Central memory CD8-positive, alpha-beta T cell (primary cell): ENCODE measurements around the gene DNAH11.
A peak's percentile ranks its signal among the peaks of the same experiment; 100 is the strongest.

Experiments used
- ATAC-seq: fragments of 150-1000 bp; cut with Tn5 transposase; replicated peaks from 2 replicates; pipeline ENCODE4 v1.10.0; 2022; ENCODE audit warnings: mild to moderate bottlenecking, moderate FRiP score, moderate number of reproducible peaks; ENCODE audit not compliant: poor library complexity, severe bottlenecking; ENCODE audit errors: extremely low read depth
- DNase-seq, 2 donors: peaks; one replicate each; pipeline ENCODE4 v3.0.0; 2021; ENCODE audit warnings: low spot score in 2 of 2
- H3K27ac Mint-ChIP-seq: one replicate; pipeline ENCODE4 v1.8.0; 2022; ENCODE audit warnings: low read depth, mild to moderate bottlenecking, moderate library complexity, mixed read lengths
- H3K27me3 Mint-ChIP-seq: one replicate; pipeline ENCODE4 v1.8.0; 2022; ENCODE audit warnings: mixed read lengths
- H3K36me3 Mint-ChIP-seq: one replicate; pipeline ENCODE4 v1.8.0; 2022; ENCODE audit warnings: mild to moderate bottlenecking, moderate library complexity, mixed read lengths; ENCODE audit not compliant: insufficient read depth
- H3K4me1 Mint-ChIP-seq: one replicate; pipeline ENCODE4 v1.8.0; 2022; ENCODE audit warnings: mixed read lengths
- H3K4me3 Mint-ChIP-seq: one replicate; pipeline ENCODE4 v1.8.0; 2022; ENCODE audit warnings: mild to moderate bottlenecking, moderate library complexity, mixed read lengths
- H3K9me3 Mint-ChIP-seq: one replicate; pipeline ENCODE4 v1.8.0; 2022; ENCODE audit warnings: mixed read lengths

Gene DNAH11

GRCh38 chr7:21893401-21893800 is 350.6 kb downstream of the DNAH11 start:
- DNase-seq = no peak
- Mint-ChIP-seq H3K4me1 (peaks cover 9% of the 10 kb centered on the region), H3K27me3 (no peaks in the 10 kb centered on the region), H3K36me3 (peaks cover 1% of the 10 kb centered on the region), H3K4me3 (no peak overlapping the region), H3K27ac (no peak overlapping the region), H3K9me3 (no peaks in the 10 kb centered on the region)
- ATAC-seq = no peak

- no peaks in the 10 kb centered on the region for H3K27me3 Mint-ChIP-seq
- H3K36me3 Mint-ChIP-seq = peaks cover 1% of the 10 kb centered on the region
- ATAC-seq (peak; percentile 73), DNase-seq (no peak)
- H3K9me3 Mint-ChIP-seq = no peaks in the 10 kb centered on the region
- H3K4me3 Mint-ChIP-seq = peak overlapping the region; percentile 72
- peak overlapping the region; percentile 92 for H3K27ac Mint-ChIP-seq
- H3K4me1 Mint-ChIP-seq = peaks cover 20% of the 10 kb centered on the region
Observed at GRCh38 chr7:21898265-21898930, 355.6 kb downstream of the DNAH11 start.

GRCh38 chr7:21902240-21902639 is 359.4 kb downstream of the DNAH11 start:
- Mint-ChIP-seq H3K9me3 (no peaks in the 10 kb centered on the region), H3K27me3 (no peaks in the 10 kb centered on the region), H3K4me3 (no peak overlapping the region), H3K36me3 (peaks cover 1% of the 10 kb centered on the region), H3K4me1 (peaks cover 20% of the 10 kb centered on the region), H3K27ac (no peak overlapping the region)
- DNase-seq (no peak), ATAC-seq (no peak)

- peaks cover 13% of the 10 kb centered on the region for H3K4me1 Mint-ChIP-seq
- no peak overlapping the region for H3K27ac Mint-ChIP-seq
- ATAC-seq = no peak
- no peaks in the 10 kb centered on the region for H3K9me3 Mint-ChIP-seq
- no peaks in the 10 kb centered on the region for H3K27me3 Mint-ChIP-seq
- H3K36me3 Mint-ChIP-seq = peaks cover under 1% of the 10 kb centered on the region
- H3K4me3 Mint-ChIP-seq = no peak overlapping the region
- no peak for DNase-seq
Observed at GRCh38 chr7:21903020-21903786, 360.4 kb downstream of the DNAH11 start.

GRCh38 chr7:21908746-21909145 is 365.9 kb downstream of the DNAH11 start:
- Mint-ChIP-seq H3K9me3 (no peaks in the 10 kb centered on the region), H3K36me3 (peaks cover 2% of the 10 kb centered on the region), H3K4me3 (no peak overlapping the region), H3K27ac (no peak overlapping the region), H3K4me1 (no peaks in the 10 kb centered on the region), H3K27me3 (no peaks in the 10 kb centered on the region)
- no peak for DNase-seq
- ATAC-seq = no peak

- Mint-ChIP-seq H3K4me1 (no peaks in the 10 kb centered on the region), H3K4me3 (no peak overlapping the region), H3K9me3 (no peaks in the 10 kb centered on the region), H3K27ac (no peak overlapping the region), H3K27me3 (no peaks in the 10 kb centered on the region), H3K36me3 (peaks cover 3% of the 10 kb centered on the region)
- no peak for DNase-seq
- no peak for ATAC-seq
Observed at GRCh38 chr7:21910253-21910652, 367.4 kb downstream of the DNAH11 start.

- H3K4me1 Mint-ChIP-seq = no peaks in the 10 kb centered on the region
- no peak overlapping the region for H3K27ac Mint-ChIP-seq
- no peak overlapping the region for H3K4me3 Mint-ChIP-seq
- H3K36me3 Mint-ChIP-seq = peaks cover 7% of the 10 kb centered on the region
- H3K27me3 Mint-ChIP-seq = no peaks in the 10 kb centered on the region
- H3K9me3 Mint-ChIP-seq = no peaks in the 10 kb centered on the region
- no peak for DNase-seq
- no peak for ATAC-seq
Observed at GRCh38 chr7:21911341-21911875, 368.6 kb downstream of the DNAH11 start.

GRCh38 chr7:21912305-21912704 is 369.5 kb downstream of the DNAH11 start:
- DNase-seq (no peak), ATAC-seq (no peak)
- Mint-ChIP-seq H3K27ac (no peak overlapping the region), H3K36me3 (peaks cover 7% of the 10 kb centered on the region), H3K27me3 (no peaks in the 10 kb centered on the region), H3K9me3 (no peaks in the 10 kb centered on the region), H3K4me3 (no peak overlapping the region), H3K4me1 (no peaks in the 10 kb centered on the region)

GRCh38 chr7:21912931-21913780 is 370.3 kb downstream of the DNAH11 start:
- ATAC-seq (no peak), DNase-seq (no peak)
- Mint-ChIP-seq H3K4me3 (no peak overlapping the region), H3K4me1 (no peaks in the 10 kb centered on the region), H3K9me3 (no peaks in the 10 kb centered on the region), H3K27me3 (peaks cover 3% of the 10 kb centered on the region), H3K27ac (no peak overlapping the region), H3K36me3 (peaks cover 7% of the 10 kb centered on the region)

- H3K36me3 Mint-ChIP-seq = peaks cover 6% of the 10 kb centered on the region
- no peak overlapping the region for H3K27ac Mint-ChIP-seq
- H3K27me3 Mint-ChIP-seq = peaks cover 15% of the 10 kb centered on the region
- H3K9me3 Mint-ChIP-seq = no peaks in the 10 kb centered on the region
- H3K4me3 Mint-ChIP-seq = no peak overlapping the region
- no peak for DNase-seq
- H3K4me1 Mint-ChIP-seq = no peaks in the 10 kb centered on the region
- ATAC-seq = no peak
Observed at GRCh38 chr7:21914671-21915070, 371.8 kb downstream of the DNAH11 start.

GRCh38 chr7:21915140-21915539 is 372.3 kb downstream of the DNAH11 start:
- ATAC-seq = no peak
- Mint-ChIP-seq H3K36me3 (peaks cover 5% of the 10 kb centered on the region), H3K4me3 (no peak overlapping the region), H3K9me3 (no peaks in the 10 kb centered on the region), H3K27me3 (peaks cover 19% of the 10 kb centered on the region), H3K27ac (no peak overlapping the region), H3K4me1 (no peaks in the 10 kb centered on the region)
- DNase-seq = no peak

- H3K9me3 Mint-ChIP-seq = no peaks in the 10 kb centered on the region
- H3K27ac Mint-ChIP-seq = no peak overlapping the region
- peaks cover 5% of the 10 kb centered on the region for H3K36me3 Mint-ChIP-seq
- peaks cover 19% of the 10 kb centered on the region for H3K27me3 Mint-ChIP-seq
- H3K4me3 Mint-ChIP-seq = no peak overlapping the region
- DNase-seq = no peak
- H3K4me1 Mint-ChIP-seq = no peaks in the 10 kb centered on the region
- no peak for ATAC-seq
Observed at GRCh38 chr7:21916176-21916575, 373.3 kb downstream of the DNAH11 start.
